Measurements from ENCODE around the gene GPX2. TPM values are rescaled to one million over a fixed set of nuclear protein-coding genes. Genes with fewer than 3 reads are reported as not detected.
A peak's percentile ranks its signal among the peaks of the same experiment; 100 is the strongest.

The GPX2 gene
- total RNA-seq, 1 donor from 2014 or later: 1.1 TPM

DNA sequence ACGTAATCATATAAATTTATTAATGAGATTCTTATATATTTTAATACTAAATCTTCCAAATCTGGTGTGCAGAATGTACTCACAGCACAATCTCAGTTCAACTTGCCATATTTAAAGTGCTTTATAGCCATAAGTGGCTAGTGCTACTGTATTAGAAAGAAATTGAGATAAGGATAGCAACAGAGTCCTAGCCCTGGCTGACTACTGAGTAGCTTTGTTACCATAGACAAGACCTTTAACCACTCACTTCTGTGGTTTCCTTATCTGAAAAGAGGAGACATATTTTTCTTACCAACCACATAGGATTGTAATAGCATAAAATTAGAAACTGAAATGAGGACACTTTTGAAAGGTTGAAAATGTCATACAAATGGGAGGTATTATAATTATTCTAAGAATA, 30.3 kb downstream of the GPX2 start:
- DNase-seq: no peak

DNA sequence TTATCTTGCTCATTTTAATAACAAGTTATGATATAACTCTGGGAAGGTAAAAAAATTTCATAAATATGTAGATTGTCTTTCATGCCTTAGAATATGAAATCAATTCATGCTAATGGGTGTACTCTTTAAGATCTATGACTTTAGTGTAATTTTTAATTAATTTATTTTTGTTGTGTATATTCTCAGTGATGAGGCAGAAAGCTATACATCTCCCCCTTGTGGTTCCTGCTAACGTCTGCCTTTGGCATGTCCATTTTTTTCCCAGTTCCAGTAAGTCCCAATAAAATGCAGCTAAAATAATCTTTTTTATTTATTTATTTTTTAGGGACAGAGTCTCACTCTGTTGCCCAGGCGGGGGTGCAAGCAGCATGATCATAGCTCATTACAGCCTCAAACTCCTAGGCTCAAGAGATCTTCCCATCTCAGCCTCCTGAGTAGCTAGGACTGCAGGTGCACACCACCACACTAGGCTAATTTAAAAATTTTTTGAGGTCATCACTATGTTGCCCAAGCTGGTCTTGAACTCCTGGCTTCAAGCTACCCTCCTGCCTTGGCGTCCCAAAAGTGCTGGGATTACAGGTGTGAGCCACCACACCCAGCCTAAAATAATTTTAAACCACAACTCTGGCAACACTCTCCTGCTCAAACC, 31.6 kb downstream of the GPX2 start:
- peak; percentile 21 for DNase-seq

DNA sequence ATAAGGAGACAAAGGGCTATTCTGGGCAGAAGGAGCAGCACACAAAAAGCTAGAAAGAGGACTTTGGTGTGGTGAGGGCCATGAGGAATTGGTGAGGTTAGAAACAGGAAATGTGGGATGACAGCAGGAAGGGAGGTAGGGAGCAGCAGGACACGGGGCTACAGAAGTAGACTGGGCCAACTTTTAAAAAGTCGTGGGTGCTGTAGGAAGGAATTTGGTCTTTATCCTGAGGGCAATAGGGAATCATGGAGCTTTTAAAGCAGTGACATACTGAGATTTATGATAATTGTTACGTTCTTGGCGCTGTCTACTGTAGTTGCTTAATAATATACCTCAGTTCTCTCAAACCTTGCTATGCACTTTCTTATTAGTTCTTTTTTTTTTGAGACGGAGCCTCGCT, 36.5 kb downstream of the GPX2 start:
- no peak for DNase-seq

DNA sequence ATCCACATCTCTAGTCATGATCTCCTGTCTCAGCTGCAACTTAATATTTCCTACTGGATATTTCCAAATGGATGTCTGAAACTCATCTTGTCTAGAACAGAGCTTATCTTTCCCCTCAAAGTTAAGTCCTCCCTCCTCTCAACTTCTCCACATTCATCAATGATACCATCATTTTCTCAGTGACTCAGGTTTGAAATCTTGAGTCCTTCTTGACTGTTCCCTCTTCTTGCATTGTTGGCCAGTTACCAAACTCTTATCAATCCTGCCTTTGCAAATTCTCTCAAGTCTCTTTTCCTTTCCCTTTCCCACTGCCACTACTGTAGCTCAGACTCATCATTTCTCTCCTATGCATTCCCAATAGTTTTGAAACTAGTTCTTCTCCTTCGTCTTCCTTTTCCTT, 42.6 kb downstream of the GPX2 start:
- no peak for DNase-seq

DNA sequence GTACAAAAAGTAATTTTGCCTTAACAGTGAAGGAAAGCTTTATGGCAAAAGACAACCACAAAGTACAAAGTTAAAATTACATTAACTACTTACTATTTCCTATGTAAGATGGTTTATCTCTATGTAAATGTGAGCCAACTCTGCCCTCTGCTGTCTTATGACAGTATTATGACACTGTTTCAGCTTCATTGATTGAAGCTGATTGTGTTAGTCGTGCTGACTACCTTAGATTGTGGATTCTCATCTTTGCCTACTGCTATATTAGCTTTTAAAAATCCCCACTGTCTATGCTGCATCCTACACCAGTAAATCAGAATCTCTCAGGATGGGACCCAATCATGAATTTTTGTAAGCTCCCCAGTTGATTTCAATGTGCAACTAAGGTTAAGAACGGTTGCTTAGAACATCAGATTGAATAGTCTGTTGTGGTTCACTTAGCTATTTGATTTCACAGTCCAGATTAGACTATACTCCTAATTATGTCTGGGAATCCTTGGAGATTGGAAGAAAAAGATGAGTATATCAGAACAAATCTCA, 50.6 kb downstream of the GPX2 start:
- peak; percentile 81 for DNase-seq

DNA sequence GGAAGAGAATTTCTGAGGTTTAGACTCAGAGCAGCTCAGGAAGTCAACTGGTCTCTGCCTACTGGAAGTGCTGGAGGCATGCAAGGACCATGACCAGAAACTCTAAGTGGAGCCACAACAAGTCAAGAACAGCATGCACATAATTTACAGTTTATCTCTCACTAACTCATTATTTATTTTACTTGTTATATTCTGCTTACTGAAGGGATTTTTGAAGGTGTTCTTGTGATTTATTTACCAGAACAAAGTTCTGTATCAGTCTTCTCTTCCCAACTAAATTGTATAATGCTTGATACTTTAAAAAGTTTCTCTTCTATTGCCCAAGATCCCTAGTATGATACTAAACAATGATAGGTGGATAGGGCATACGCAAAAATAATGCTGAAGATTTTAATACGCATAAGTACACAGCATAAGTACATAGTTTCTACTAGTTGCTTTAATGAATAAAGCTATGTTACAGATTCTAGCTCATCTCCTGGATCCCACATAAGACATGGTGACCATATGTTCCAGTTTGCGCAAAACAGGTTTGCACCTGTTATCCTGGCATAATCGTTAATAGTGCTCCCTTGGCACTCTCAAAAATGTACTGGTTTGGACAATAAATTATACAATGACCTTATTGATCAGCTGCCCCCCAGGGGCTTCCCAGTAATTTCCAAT, 51.2 kb downstream of the GPX2 start:
- DNase-seq: no peak

DNA sequence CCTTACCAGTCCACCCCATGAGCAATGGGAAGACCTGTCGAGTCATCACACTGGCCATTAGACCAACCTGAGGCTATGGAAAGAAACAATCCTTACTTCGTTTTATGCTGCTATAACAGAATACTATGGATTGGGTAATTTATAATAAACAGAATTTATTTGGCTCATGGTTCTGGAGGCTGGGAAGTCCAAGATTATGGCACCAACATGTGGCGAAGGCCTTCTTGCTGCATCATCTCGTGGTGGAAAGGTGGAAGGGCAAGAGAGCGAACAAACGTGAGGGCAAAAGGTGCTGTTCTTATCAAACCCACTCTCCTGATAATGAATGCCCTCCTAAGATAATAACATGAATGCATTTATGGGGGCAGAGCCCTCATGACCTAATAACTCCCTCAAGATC, 53.2 kb downstream of the GPX2 start:
- no peak for DNase-seq

Small RNA genes within 50 kb of the gene (small RNA-seq; reads per million reads assigned to genes)
- not detected for gene RPPH1-2P (ENCODE audit: low replicate concordance)

Other genes with a start within 250 kb of the GPX2 start
- 38.0 TPM for gene PLEKHG3, start 238.3 kb downstream of the GPX2 start, total RNA-seq
- gene SPTB, start 62.8 kb downstream of the GPX2 start, total RNA-seq: 386 TPM
- gene CHURC1, start 28.3 kb downstream of the GPX2 start, total RNA-seq: 55.2 TPM
- gene RAB15, start 29.6 kb upstream of the GPX2 start, total RNA-seq: 4.9 TPM
- gene FNTB, start 44.1 kb upstream of the GPX2 start, total RNA-seq: 6.5 TPM
- 29.5 TPM for gene MAX, start 159.8 kb upstream of the GPX2 start, total RNA-seq